Measurements from ENCODE around the gene KCNE4.

KCNE4 gene

GRCh38 chr2:223048519-223048918 is 3.5 kb upstream of the KCNE4 start:
- no peak overlapping the region for H3K9ac ChIP-seq (ENCODE audit: low read depth in 1 of 2, low read length in 2 of 2)
- peaks cover 0 to 3% of the 10 kb centered on the region in 2 donors for H3K4me1 ChIP-seq (ENCODE audit: control insufficient read depth in 1 of 2, insufficient read depth in 2 of 2, low read length in 2 of 2)
- no peaks in the 10 kb centered on the region for H3K36me3 ChIP-seq (ENCODE audit: control insufficient read depth in 1 of 2, insufficient read depth in 2 of 2, low read length in 2 of 2)
- H3K9me3 ChIP-seq (ENCODE audit: control insufficient read depth in 1 of 2, low read length in 2 of 2), result no peaks in the 10 kb centered on the region
- H3K4me3 ChIP-seq (ENCODE audit: low read depth in 1 of 2, low read length in 2 of 2), result no peak overlapping the region
- no peaks in the 10 kb centered on the region for H3K27me3 ChIP-seq (ENCODE audit: control insufficient read depth in 1 of 2, insufficient read depth in 2 of 2, low read length in 2 of 2)
- no peak overlapping the region for H3K27ac ChIP-seq (ENCODE audit: low read depth, low read length)

GRCh38 chr2:223049356-223049755 is 2.6 kb upstream of the KCNE4 start:
- Histone ChIP-seq H3K27me3 (ENCODE audit: control insufficient read depth in 1 of 2, insufficient read depth in 2 of 2, low read length in 2 of 2) (no peaks in the 10 kb centered on the region), H3K4me3 (ENCODE audit: low read depth in 1 of 2, low read length in 2 of 2) (no peak overlapping the region), H3K9ac (ENCODE audit: low read depth in 1 of 2, low read length in 2 of 2) (no peak overlapping the region), H3K4me1 (ENCODE audit: control insufficient read depth in 1 of 2, insufficient read depth in 2 of 2, low read length in 2 of 2) (peaks cover 0 to 3% of the 10 kb centered on the region in 2 donors), H3K9me3 (ENCODE audit: control insufficient read depth in 1 of 2, low read length in 2 of 2) (no peaks in the 10 kb centered on the region), H3K27ac (ENCODE audit: low read depth, low read length) (no peak overlapping the region), H3K36me3 (ENCODE audit: control insufficient read depth in 1 of 2, insufficient read depth in 2 of 2, low read length in 2 of 2) (no peaks in the 10 kb centered on the region)

- Histone ChIP-seq H3K4me3 (ENCODE audit: low read depth in 1 of 2, low read length in 2 of 2) (no peak overlapping the region), H3K9ac (ENCODE audit: low read depth in 1 of 2, low read length in 2 of 2) (no peak overlapping the region), H3K9me3 (ENCODE audit: control insufficient read depth in 1 of 2, low read length in 2 of 2) (no peaks in the 10 kb centered on the region), H3K4me1 (ENCODE audit: control insufficient read depth in 1 of 2, insufficient read depth in 2 of 2, low read length in 2 of 2) (peaks cover 0 to 3% of the 10 kb centered on the region in 2 donors), H3K27ac (ENCODE audit: low read depth, low read length) (no peak overlapping the region), H3K36me3 (ENCODE audit: control insufficient read depth in 1 of 2, insufficient read depth in 2 of 2, low read length in 2 of 2) (no peaks in the 10 kb centered on the region), H3K27me3 (ENCODE audit: control insufficient read depth in 1 of 2, insufficient read depth in 2 of 2, low read length in 2 of 2) (no peaks in the 10 kb centered on the region)
Observed at GRCh38 chr2:223050188-223050587, 1.8 kb upstream of the KCNE4 start.

GRCh38 chr2:223050900-223051504 is 988 bp upstream of the KCNE4 start:
- no peaks in the 10 kb centered on the region for H3K36me3 ChIP-seq (ENCODE audit: control insufficient read depth in 1 of 2, insufficient read depth in 2 of 2, low read length in 2 of 2)
- H3K27ac ChIP-seq (ENCODE audit: low read depth, low read length), result no peak overlapping the region
- H3K4me1 ChIP-seq (ENCODE audit: control insufficient read depth in 1 of 2, insufficient read depth in 2 of 2, low read length in 2 of 2), result peaks cover 0 to 3% of the 10 kb centered on the region in 2 donors
- H3K27me3 ChIP-seq (ENCODE audit: control insufficient read depth in 1 of 2, insufficient read depth in 2 of 2, low read length in 2 of 2), result no peaks in the 10 kb centered on the region
- peak overlapping the region; percentile 25 to 70 for H3K4me3 ChIP-seq (ENCODE audit: low read depth in 1 of 2, low read length in 2 of 2)
- no peak overlapping the region for H3K9ac ChIP-seq (ENCODE audit: low read depth in 1 of 2, low read length in 2 of 2)
- H3K9me3 ChIP-seq (ENCODE audit: control insufficient read depth in 1 of 2, low read length in 2 of 2), result no peaks in the 10 kb centered on the region

- Histone ChIP-seq H3K4me1 (ENCODE audit: control insufficient read depth in 1 of 2, insufficient read depth in 2 of 2, low read length in 2 of 2) (peaks cover 0 to 5% of the 10 kb centered on the region in 2 donors), H3K27ac (ENCODE audit: low read depth, low read length) (peak overlapping the region; percentile 54), H3K36me3 (ENCODE audit: control insufficient read depth in 1 of 2, insufficient read depth in 2 of 2, low read length in 2 of 2) (no peaks in the 10 kb centered on the region), H3K9me3 (ENCODE audit: control insufficient read depth in 1 of 2, low read length in 2 of 2) (no peaks in the 10 kb centered on the region), H3K9ac (ENCODE audit: low read depth in 1 of 2, low read length in 2 of 2) (peak overlapping the region in 1 of 2 donors; percentile 37), H3K4me3 (ENCODE audit: low read depth in 1 of 2, low read length in 2 of 2) (peak overlapping the region in 1 of 2 donors; percentile 25), H3K27me3 (ENCODE audit: control insufficient read depth in 1 of 2, insufficient read depth in 2 of 2, low read length in 2 of 2) (no peaks in the 10 kb centered on the region)
Observed at GRCh38 chr2:223052548-223053483, 826 bp downstream of the KCNE4 start.

GRCh38 chr2:223053484-223054192 is 1.6 kb downstream of the KCNE4 start:
- H3K4me3 ChIP-seq (ENCODE audit: low read depth in 1 of 2, low read length in 2 of 2), result peak overlapping the region; percentile 25 to 29
- H3K27me3 ChIP-seq (ENCODE audit: control insufficient read depth in 1 of 2, insufficient read depth in 2 of 2, low read length in 2 of 2), result no peaks in the 10 kb centered on the region
- no peaks in the 10 kb centered on the region for H3K36me3 ChIP-seq (ENCODE audit: control insufficient read depth in 1 of 2, insufficient read depth in 2 of 2, low read length in 2 of 2)
- peaks cover 0 to 6% of the 10 kb centered on the region in 2 donors for H3K4me1 ChIP-seq (ENCODE audit: control insufficient read depth in 1 of 2, insufficient read depth in 2 of 2, low read length in 2 of 2)
- H3K9ac ChIP-seq (ENCODE audit: low read depth in 1 of 2, low read length in 2 of 2), result peak overlapping the region in 1 of 2 donors; percentile 37
- no peaks in the 10 kb centered on the region for H3K9me3 ChIP-seq (ENCODE audit: control insufficient read depth in 1 of 2, low read length in 2 of 2)
- H3K27ac ChIP-seq (ENCODE audit: low read depth, low read length), result peak overlapping the region; percentile 54

GRCh38 chr2:223054193-223054781 is 2.3 kb downstream of the KCNE4 start:
- Histone ChIP-seq H3K4me1 (ENCODE audit: control insufficient read depth in 1 of 2, insufficient read depth in 2 of 2, low read length in 2 of 2) (peaks cover 0 to 6% of the 10 kb centered on the region in 2 donors), H3K9me3 (ENCODE audit: control insufficient read depth in 1 of 2, low read length in 2 of 2) (no peaks in the 10 kb centered on the region), H3K27ac (ENCODE audit: low read depth, low read length) (peak overlapping the region; percentile 54), H3K27me3 (ENCODE audit: control insufficient read depth in 1 of 2, insufficient read depth in 2 of 2, low read length in 2 of 2) (no peaks in the 10 kb centered on the region), H3K9ac (ENCODE audit: low read depth in 1 of 2, low read length in 2 of 2) (peak overlapping the region in 1 of 2 donors; percentile 20), H3K4me3 (ENCODE audit: low read depth in 1 of 2, low read length in 2 of 2) (peak overlapping the region; percentile 9 to 29), H3K36me3 (ENCODE audit: control insufficient read depth in 1 of 2, insufficient read depth in 2 of 2, low read length in 2 of 2) (no peaks in the 10 kb centered on the region)

GRCh38 chr2:223055140-223055539 is 3.1 kb downstream of the KCNE4 start:
- H3K4me3 ChIP-seq (ENCODE audit: low read depth in 1 of 2, low read length in 2 of 2), result no peak overlapping the region
- no peaks in the 10 kb centered on the region for H3K9me3 ChIP-seq (ENCODE audit: control insufficient read depth in 1 of 2, low read length in 2 of 2)
- no peak overlapping the region for H3K9ac ChIP-seq (ENCODE audit: low read depth in 1 of 2, low read length in 2 of 2)
- no peaks in the 10 kb centered on the region for H3K27me3 ChIP-seq (ENCODE audit: control insufficient read depth in 1 of 2, insufficient read depth in 2 of 2, low read length in 2 of 2)
- H3K4me1 ChIP-seq (ENCODE audit: control insufficient read depth in 1 of 2, insufficient read depth in 2 of 2, low read length in 2 of 2), result peaks cover 0 to 6% of the 10 kb centered on the region in 2 donors
- no peak overlapping the region for H3K27ac ChIP-seq (ENCODE audit: low read depth, low read length)
- H3K36me3 ChIP-seq (ENCODE audit: control insufficient read depth in 1 of 2, insufficient read depth in 2 of 2, low read length in 2 of 2), result no peaks in the 10 kb centered on the region

GRCh38 chr2:223055836-223056235 is 3.8 kb downstream of the KCNE4 start:
- H3K27me3 ChIP-seq (ENCODE audit: control insufficient read depth in 1 of 2, insufficient read depth in 2 of 2, low read length in 2 of 2), result no peaks in the 10 kb centered on the region
- no peak overlapping the region for H3K9ac ChIP-seq (ENCODE audit: low read depth in 1 of 2, low read length in 2 of 2)
- no peaks in the 10 kb centered on the region for H3K9me3 ChIP-seq (ENCODE audit: control insufficient read depth in 1 of 2, low read length in 2 of 2)
- H3K4me1 ChIP-seq (ENCODE audit: control insufficient read depth in 1 of 2, insufficient read depth in 2 of 2, low read length in 2 of 2), result peaks cover 0 to 6% of the 10 kb centered on the region in 2 donors
- H3K36me3 ChIP-seq (ENCODE audit: control insufficient read depth in 1 of 2, insufficient read depth in 2 of 2, low read length in 2 of 2), result no peaks in the 10 kb centered on the region
- H3K4me3 ChIP-seq (ENCODE audit: low read depth in 1 of 2, low read length in 2 of 2), result no peak overlapping the region
- peak overlapping the region; percentile 27 for H3K27ac ChIP-seq (ENCODE audit: low read depth, low read length)

Data from duodenal mucosa (tissue), 2 donors.